H9 (cell line): ENCODE data around the gene MGAT4B. TPM values are rescaled to one million over a fixed set of nuclear protein-coding genes. Genes with fewer than 3 reads are reported as not detected.

Source experiments
- DNase-seq: peaks from one replicate; pipeline ENCODE4 v3.0.0-alpha.2; 2017
- H2AFZ ChIP-seq: one replicate; pipeline ENCODE4 v1.6.1; 2013; ENCODE audit warnings: mild to moderate bottlenecking, low read length, control low read depth, moderate library complexity
- H2AK5ac ChIP-seq: 2 replicates; pipeline ENCODE4 v1.6.1; 2013; ENCODE audit warnings: low read length, control low read depth, mixed read lengths; ENCODE audit not compliant: insufficient read length
- H2BK120ac ChIP-seq: one replicate; pipeline ENCODE4 v1.6.1; 2013; ENCODE audit warnings: low read depth, mild to moderate bottlenecking, low read length, control low read depth, inconsistent platforms; ENCODE audit not compliant: poor library complexity, severe bottlenecking
- H2BK12ac ChIP-seq: 2 replicates; pipeline ENCODE4 v1.6.1; 2013; ENCODE audit warnings: low read length, control low read depth, mixed read lengths, low read depth; ENCODE audit not compliant: insufficient read length
- H2BK15ac ChIP-seq: 2 replicates; pipeline ENCODE4 v1.6.1; 2013; ENCODE audit warnings: low read depth, low read length, control low read depth
- H2BK20ac ChIP-seq: one replicate; pipeline ENCODE4 v1.6.1; 2013; ENCODE audit warnings: low read depth, mild to moderate bottlenecking, low read length, control low read depth, inconsistent platforms; ENCODE audit not compliant: poor library complexity, severe bottlenecking
- H2BK5ac ChIP-seq: 2 replicates; pipeline ENCODE4 v1.6.1; 2013; ENCODE audit warnings: low read length, control low read depth, mixed read lengths; ENCODE audit not compliant: insufficient read length
- H3K14ac ChIP-seq: 2 replicates; pipeline ENCODE4 v1.6.1; 2013; ENCODE audit warnings: low read length, control low read depth; ENCODE audit not compliant: insufficient read depth
- H3K18ac ChIP-seq: 2 replicates; pipeline ENCODE4 v1.6.1; 2013; ENCODE audit warnings: low read depth, mild to moderate bottlenecking, mixed read lengths, low read length, control low read depth; ENCODE audit not compliant: insufficient read length
- H3K23ac ChIP-seq: 2 replicates; pipeline ENCODE4 v1.6.1; 2013; ENCODE audit warnings: low read length, control low read depth, mixed read lengths, low read depth; ENCODE audit not compliant: insufficient read length
- H3K23me2 ChIP-seq: 2 replicates; pipeline ENCODE4 v1.6.1; 2013; ENCODE audit warnings: low read depth, mild to moderate bottlenecking, mixed read lengths, low read length, control low read depth; ENCODE audit not compliant: insufficient read length, poor library complexity, severe bottlenecking
- H3K27ac ChIP-seq: 2 replicates; pipeline ENCODE4 v1.5.1; 2013; ENCODE audit warnings: low read length, control low read depth, mixed read lengths, low read depth; ENCODE audit not compliant: insufficient read length
- H3K27me3 ChIP-seq: 2 replicates; pipeline ENCODE4 v1.6.1; 2013; ENCODE audit warnings: low read length, control low read depth, inconsistent platforms; ENCODE audit not compliant: insufficient read depth
- H3K4ac ChIP-seq: 2 replicates; pipeline ENCODE4 v1.6.1; 2013; ENCODE audit warnings: low read depth, mild to moderate bottlenecking, control low read depth, inconsistent platforms, low read length, moderate library complexity
- H3K4me1 ChIP-seq: 2 replicates; pipeline ENCODE4 v1.6.1; 2013; ENCODE audit warnings: low read length, control low read depth, inconsistent platforms; ENCODE audit not compliant: insufficient read depth
- H3K4me2 ChIP-seq: 2 replicates; pipeline ENCODE4 v1.6.1; 2013; ENCODE audit warnings: low read length, control low read depth, mixed read lengths; ENCODE audit not compliant: insufficient read length, insufficient read depth
- H3K56ac ChIP-seq: 2 replicates; pipeline ENCODE4 v1.6.1; 2013; ENCODE audit warnings: low read depth, mild to moderate bottlenecking, mixed read lengths, low read length, control low read depth; ENCODE audit not compliant: insufficient read length
- H3K79me1 ChIP-seq: 2 replicates; pipeline ENCODE4 v1.6.1; 2013; ENCODE audit warnings: low read depth, mild to moderate bottlenecking, moderate library complexity, low read length, control low read depth, inconsistent platforms; ENCODE audit not compliant: insufficient read depth, poor library complexity, severe bottlenecking
- H3K79me2 ChIP-seq: 2 replicates; pipeline ENCODE4 v1.6.1; 2013; ENCODE audit warnings: low read length, control low read depth, inconsistent platforms; ENCODE audit not compliant: insufficient read depth
- H3K9ac ChIP-seq: 2 replicates; pipeline ENCODE4 v1.6.1; 2013; ENCODE audit warnings: low read length, control low read depth, mixed read lengths; ENCODE audit not compliant: insufficient read length; ENCODE audit errors: extremely low read depth
- H3K9me3 ChIP-seq: one replicate; pipeline ENCODE4 v1.6.1; 2013; ENCODE audit warnings: low read depth, low read length, inconsistent platforms; ENCODE audit not compliant: control insufficient read depth
- H3T11ph ChIP-seq: one replicate; pipeline ENCODE4 v1.6.1; 2013; ENCODE audit warnings: mild to moderate bottlenecking, low read length, control low read depth, inconsistent platforms
- H4K20me1 ChIP-seq: one replicate; pipeline ENCODE4 v1.6.1; 2013; ENCODE audit not compliant: control insufficient read depth, insufficient read length, insufficient read depth
- H4K5ac ChIP-seq: 2 replicates; pipeline ENCODE4 v1.6.1; 2013; ENCODE audit warnings: low read depth, mild to moderate bottlenecking, mixed read lengths, low read length, control low read depth; ENCODE audit not compliant: insufficient read length
- H4K8ac ChIP-seq: replicated peaks from 2 replicates; pipeline ENCODE4 v1.6.1; 2013; ENCODE audit warnings: low read length, control low read depth, mixed read lengths, low read depth; ENCODE audit not compliant: insufficient read length
- H4K91ac ChIP-seq: 2 replicates; pipeline ENCODE4 v1.6.1; 2013; ENCODE audit warnings: low read depth, mild to moderate bottlenecking, moderate library complexity, mixed read lengths, low read length, control low read depth; ENCODE audit not compliant: insufficient read length
- H3K27ac Mint-ChIP-seq, 3 experiments: 2 replicates in 2 of 3; 3 replicates in 1 of 3; pipeline ENCODE4 v1.8.0; 2020 to 2021; ENCODE audit warnings: mixed read lengths in 3 of 3, mild to moderate bottlenecking in 1 of 3, moderate library complexity in 1 of 3
- H3K27me3 Mint-ChIP-seq: 2 replicates; pipeline ENCODE4 v1.8.0; 2021; ENCODE audit warnings: low read depth, mild to moderate bottlenecking, moderate library complexity, mixed read lengths
- H3K36me3 Mint-ChIP-seq, 3 experiments: 2 replicates in 2 of 3; 3 replicates in 1 of 3; pipeline ENCODE4 v1.8.0; 2020 to 2021; ENCODE audit warnings: low read depth in 3 of 3, mixed read lengths in 3 of 3; ENCODE audit not compliant: insufficient read depth in 1 of 3
- H3K4me1 Mint-ChIP-seq, 2 experiments: 2 replicates each; pipeline ENCODE4 v1.8.0; 2020; ENCODE audit warnings: mixed read lengths in 2 of 2
- H3K4me3 Mint-ChIP-seq, 2 experiments: 2 replicates in 1 of 2; 3 replicates in 1 of 2; pipeline ENCODE4 v1.8.0; 2020 to 2021; ENCODE audit warnings: mild to moderate bottlenecking in 2 of 2, mixed read lengths in 2 of 2, moderate library complexity in 1 of 2
- H3K9me3 Mint-ChIP-seq, 2 experiments: 2 replicates in 1 of 2; 3 replicates in 1 of 2; pipeline ENCODE4 v1.8.0; 2020; ENCODE audit warnings: mild to moderate bottlenecking in 2 of 2, mixed read lengths in 2 of 2, moderate library complexity in 1 of 2
- CTCF ChIP-seq: fragments of 200-600 bp; sonication (generic); conservative IDR thresholded peaks from 3 replicates; pipeline ENCODE4 v1.8.0; 2021; ENCODE audit warnings: antibody characterized with exemption, mild to moderate bottlenecking
- WGBS: extraction: QIAGEN DNeasy Blood & Tissue Kit; methylation state at CpG from one replicate; pipeline ENCODE4 v1.1.7; 2013; ENCODE audit warnings: missing lambda C conversion rate, low lambda C conversion rate, mixed read lengths; ENCODE audit not compliant: insufficient read length; ENCODE audit errors: extremely low coverage; 5-methylcytosine and 5-hydroxymethylcytosine counted together
- total RNA-seq: library from RNA; stranded (reverse); gene quantifications from 2 replicates; pipeline ENCODE4 v1.2.1, GENCODE V29; 2021

The MGAT4B gene
- total RNA-seq, 1 experiment from 2014 or later: 147 TPM

DNA sequence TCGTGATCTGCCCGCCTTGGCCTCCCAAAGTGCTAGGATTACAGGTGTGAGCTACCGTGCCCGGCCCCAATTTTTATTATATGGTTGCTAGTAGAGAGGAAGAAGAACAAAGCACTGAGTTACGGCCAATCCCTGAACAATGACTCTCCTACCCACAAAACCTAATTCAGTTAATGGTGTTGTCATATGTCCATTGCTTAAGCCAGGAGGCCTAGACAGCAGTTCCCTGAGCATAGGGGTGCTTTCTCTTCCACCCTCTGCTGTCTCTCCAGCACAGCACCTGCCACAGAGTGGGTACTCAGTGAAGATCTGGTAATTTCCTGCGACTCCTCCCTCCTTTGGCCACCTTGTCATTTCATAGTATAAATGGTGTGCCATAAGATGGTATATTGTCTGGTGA, 34.3 kb downstream of the MGAT4B start:
- H2AK5ac ChIP-seq: no peak overlapping the region
- no peak for DNase-seq
- H2AFZ ChIP-seq: no peak overlapping the region
- H3K4ac ChIP-seq: no peak overlapping the region
- no peak overlapping the region for H2BK15ac ChIP-seq
- H3K27me3 ChIP-seq: no peaks in the 10 kb centered on the region
- no peaks in the 10 kb centered on the region for H3K79me1 ChIP-seq
- no peak overlapping the region for H2BK120ac ChIP-seq
- Mint-ChIP-seq H3K4me1 (no peaks in the 10 kb centered on the region), H3K27me3 (no peaks in the 10 kb centered on the region), H3K27ac (peak overlapping the region in 1 of 3 experiments; percentile 27; a peak in 1 of 7 replicates), H3K36me3 (peaks cover 51 to 84% (median 79%) of the 10 kb centered on the region in 3 experiments; a peak in 6 of 7 replicates), H3K4me3 (no peak overlapping the region), H3K9me3 (no peaks in the 10 kb centered on the region)
- H3K14ac ChIP-seq: no peak overlapping the region
- H3K9ac ChIP-seq: no peak overlapping the region
- no peak overlapping the region for H2BK12ac ChIP-seq
- H3K23ac ChIP-seq: no peak overlapping the region
- no peak overlapping the region for H3K18ac ChIP-seq
- no peaks in the 10 kb centered on the region for H3K4me1 ChIP-seq
- no peak for TF ChIP-seq CTCF
- no CpG with 5 or more reads among the region's 6 CpGs for WGBS
- no peak overlapping the region for H3K27ac ChIP-seq
- no peak overlapping the region for H3K4me2 ChIP-seq
- no peak overlapping the region for H2BK5ac ChIP-seq
- no peak overlapping the region for H4K5ac ChIP-seq
- no peak overlapping the region for H3K56ac ChIP-seq
- H3K9me3 ChIP-seq: no peaks in the 10 kb centered on the region
- no peak overlapping the region for H4K91ac ChIP-seq
- no peak overlapping the region for H4K8ac ChIP-seq
- H3K23me2 ChIP-seq: no peaks in the 10 kb centered on the region
- H3T11ph ChIP-seq: no peak overlapping the region
- H4K20me1 ChIP-seq: peaks cover 2% of the 10 kb centered on the region
- H3K79me2 ChIP-seq: no peaks in the 10 kb centered on the region
- H2BK20ac ChIP-seq: no peak overlapping the region
